Endothelial cell of umbilical vein (primary cell): ENCODE results near the gene NR1H4. TPM values are rescaled to one million over a fixed set of nuclear protein-coding genes. Genes with fewer than 3 reads are reported as not detected.

ENCODE experiments used
- BruUV-seq: library from RNA; stranded (reverse); fragments of 400-500 nt; replicated peaks from 2 replicates; lab custom pipeline; 2021; lab: Mats Ljungman, UMichigan
- CTCF ChIA-PET: fragments of 300-600, 350-600 bp; sonication (Branson Sonifier 250); formaldehyde crosslinking; loops from one replicate; lab custom pipeline; 2021; ENCODE audit warnings: antibody characterized with exemption, inconsistent platforms; lab: Charles Lee
- POLR2A ChIA-PET: fragments of 300-600, 350-600 bp; sonication (Branson Sonifier 250); formaldehyde crosslinking; loops from one replicate; lab custom pipeline; 2021; ENCODE audit warnings: antibody characterized with exemption, inconsistent platforms; lab: Charles Lee
- DNase-seq: peaks from one replicate; pipeline ENCODE4 v3.0.0-alpha.2; 2011; ENCODE audit warnings: low read depth, low spot score
- FAIRE-seq: peaks from 2 replicates; lab custom pipeline; 2011; peaks lifted over from hg19 to GRCh38; lab: Jason Lieb, UNC
- H2AFZ ChIP-seq: 2 replicates; pipeline ENCODE4 v1.6.0; 2012; ENCODE audit warnings: low read depth, low read length, control low read depth, inconsistent platforms
- H3K27ac ChIP-seq: 2 replicates; pipeline ENCODE4 v1.5.1; 2011; ENCODE audit warnings: low read depth, mild to moderate bottlenecking, control low read depth, low read length, moderate library complexity; ENCODE audit not compliant: insufficient read depth
- H3K27me3 ChIP-seq, 2 experiments: 2 replicates each; pipeline versions ENCODE4 v1.6.0 to v1.6.1; 2011; ENCODE audit warnings: low read length in 2 of 2, mixed read lengths in 1 of 2; ENCODE audit not compliant: control insufficient read depth in 2 of 2, insufficient read depth in 2 of 2
- H3K36me3 ChIP-seq, 2 experiments: 2 replicates in 1 of 2; 3 replicates in 1 of 2; pipeline ENCODE4 v1.5.1; 2011; ENCODE audit warnings: low read length in 2 of 2, mild to moderate bottlenecking in 1 of 2, moderate library complexity in 1 of 2; ENCODE audit not compliant: control insufficient read depth in 2 of 2, insufficient read depth in 2 of 2; ENCODE audit errors: extremely low read depth in 1 of 2
- H3K4me1 ChIP-seq: 3 replicates; pipeline ENCODE4 v1.5.1; 2011; ENCODE audit warnings: mild to moderate bottlenecking, low read length; ENCODE audit not compliant: control insufficient read depth, insufficient read depth; ENCODE audit errors: extremely low read depth
- H3K4me2 ChIP-seq: 2 replicates; pipeline ENCODE4 v1.6.1; 2011; ENCODE audit warnings: low read length, control low read depth, mixed read lengths; ENCODE audit not compliant: insufficient read depth
- H3K4me3 ChIP-seq, 3 experiments: fragments of 200-600 bp in 1 of 3; sonication (generic), shearing (Covaris generic) in 1 of 3; replicated peaks in 1 of 3; 2 replicates each; pipeline ENCODE4 v1.5.1; 2011 to 2016; ENCODE audit warnings: control low read depth in 3 of 3, low read length in 3 of 3, mild to moderate bottlenecking in 2 of 3, inconsistent platforms in 1 of 3, low read depth in 1 of 3, moderate library complexity in 1 of 3; ENCODE audit not compliant: insufficient read depth in 1 of 3
- H3K79me2 ChIP-seq: 2 replicates; pipeline ENCODE4 v1.6.0; 2012; ENCODE audit warnings: low read length, inconsistent platforms; ENCODE audit not compliant: control insufficient read depth, insufficient read depth
- H3K9ac ChIP-seq: replicated peaks from 2 replicates; pipeline ENCODE3; 2011; ENCODE audit warnings: low read length, control low read depth; ENCODE audit not compliant: insufficient read depth; ENCODE audit errors: extremely low read depth
- H3K9me1 ChIP-seq: replicated peaks from 3 replicates; pipeline ENCODE4 v1.6.0; 2011; ENCODE audit warnings: mild to moderate bottlenecking, low read length; ENCODE audit not compliant: control insufficient read depth, insufficient read depth; ENCODE audit errors: extremely low read depth
- H3K9me3 ChIP-seq: replicated peaks from 2 replicates; pipeline ENCODE4 v1.5.1; 2012; ENCODE audit warnings: low read length, inconsistent platforms; ENCODE audit not compliant: control insufficient read depth, insufficient read depth
- H4K20me1 ChIP-seq: replicated peaks from 2 replicates; pipeline ENCODE3; 2011; ENCODE audit warnings: mild to moderate bottlenecking, low read length; ENCODE audit not compliant: control insufficient read depth, insufficient read depth; ENCODE audit errors: extremely low read depth
- CTCF ChIP-seq, 2 donors: IDR thresholded peaks; 1 replicate in 1 of 2; 2 replicates in 1 of 2; pipeline ENCODE4 v1.5.1; 2011; ENCODE audit warnings: low read length in 2 of 2, mild to moderate bottlenecking in 2 of 2, moderate library complexity in 2 of 2, control low read depth in 1 of 2, inconsistent platforms in 1 of 2, low read depth in 1 of 2; ENCODE audit not compliant: insufficient read depth in 1 of 2; ENCODE audit errors: extremely low read depth in 1 of 2
- EZH2 ChIP-seq: IDR thresholded peaks from 2 replicates; pipeline ENCODE4 v1.6.1; 2012; ENCODE audit warnings: borderline replicate concordance, low read depth, mild to moderate bottlenecking, moderate library complexity, low read length, inconsistent platforms; ENCODE audit not compliant: severe bottlenecking
- FOS ChIP-seq: IDR thresholded peaks from 2 replicates; pipeline ENCODE4 v1.6.1; 2011; ENCODE audit warnings: mild to moderate bottlenecking, low read length, moderate library complexity, borderline replicate concordance; ENCODE audit not compliant: insufficient read depth
- GATA2 ChIP-seq: IDR thresholded peaks from 2 replicates; pipeline ENCODE4 v1.7.0; 2011; ENCODE audit warnings: low read depth, mild to moderate bottlenecking, moderate library complexity, mixed read lengths, low read length; ENCODE audit not compliant: insufficient read length, insufficient read depth
- JUN ChIP-seq: IDR thresholded peaks from 2 replicates; pipeline ENCODE4 v1.6.1; 2011; ENCODE audit warnings: borderline replicate concordance, low read depth; ENCODE audit not compliant: insufficient read length, insufficient read depth
- MAX ChIP-seq: IDR thresholded peaks from 2 replicates; pipeline ENCODE4 v1.6.1; 2011; ENCODE audit not compliant: insufficient read depth, insufficient read length
- MYC ChIP-seq: IDR thresholded peaks from one replicate; pipeline ENCODE4 v1.6.1; 2011; ENCODE audit warnings: mild to moderate bottlenecking, low read depth, low read length
- POLR2A ChIP-seq: IDR thresholded peaks from 2 replicates; pipeline ENCODE4 v1.6.1; 2012; ENCODE audit warnings: low read depth, mild to moderate bottlenecking, control low read depth, low read length
- POLR2AphosphoS5 ChIP-seq: IDR thresholded peaks from 2 replicates; pipeline ENCODE4 v1.6.1; 2012; ENCODE audit warnings: low read depth, mild to moderate bottlenecking, control low read depth, low read length, moderate library complexity; ENCODE audit not compliant: insufficient read depth
- dilution Hi-C: fragments of 300-500 bp; cut with MboI; formaldehyde crosslinking; loops from one replicate; pipeline ENCODE4 v1.15.0; 2019; ENCODE audit warnings: low sequenced_read_pairs; ENCODE audit not compliant: extremely low pct_ligation_motif_present
- intact Hi-C: fragments of 100-400 bp; cut with micrococcal nuclease; formaldehyde crosslinking; loops from one replicate; pipeline ENCODE4 v1.10.0; 2022
- polyA plus RNA-seq, 4 experiments: library from polyadenylated mRNA; depleted of rRNA in 3 of 4; stranded (reverse) in 3 of 4; unstranded in 1 of 4; fragments of >200 nt; gene quantifications; 2 replicates each; pipeline versions ENCODE4 v1.2.1 to v1.2.3, GENCODE V29; 2011 to 2012; ENCODE audit warnings: missing spikeins in 1 of 4
- total RNA-seq: library from RNA; stranded (reverse); gene quantifications from 2 replicates; pipeline ENCODE4 v1.2.3, GENCODE V29; 2021

NR1H4 gene
- total and polyA plus RNA-seq, 2 donors (not counting 3 experiments of a cell fraction or from before 2014, with no cell fraction given), result not detected

- no peak overlapping the region for H3K9ac ChIP-seq
- H3K79me2 ChIP-seq, result peaks cover 90% of the 10 kb centered on the region
- H3K9me3 ChIP-seq, result no peaks in the 10 kb centered on the region
- DNase-seq (no peak), FAIRE-seq (no peak)
- no peaks in the 10 kb centered on the region for H3K27me3 ChIP-seq
- no peaks in the 10 kb centered on the region for H4K20me1 ChIP-seq
- H3K4me2 ChIP-seq, result no peak overlapping the region
- no TSS peak for BruUV-seq
- no peaks in the 10 kb centered on the region for H3K9me1 ChIP-seq
- ChIA-PET POLR2A (no interaction called here), CTCF (interaction anchor here (0.6 kb wide), 1 partner anchor 83 kb away, joined by 4 read pairs; no protein-coding TSS in a partner anchor)
- H3K4me1 ChIP-seq, result peaks cover 33% of the 10 kb centered on the region
- peaks cover 0 to 4% of the 10 kb centered on the region in 2 experiments for H3K36me3 ChIP-seq
- no peak overlapping the region for H2AFZ ChIP-seq
- H3K27ac ChIP-seq, result no peak overlapping the region
- dilution Hi-C loops, result no loop called here
- H3K4me3 ChIP-seq, result no peak overlapping the region
- TF ChIP-seq FOS (no peak), EZH2 (no peak), JUN (no peak), MYC (no peak), CTCF (IDR thresholded peaks at IDR 0.05; ENCODE audit: extremely low read depth in 1 of 2, insufficient read depth in 1 of 2, low read depth in 1 of 2, low read length in 2 of 2) (no peak), MAX (no peak), POLR2A (no peak), POLR2AphosphoS5 (no peak), GATA2 (no peak)
- intact Hi-C loops, result loop anchor here (10.0 kb wide), 1 partner anchor 1115 kb away; the partner anchor contains the start of gene CHPT1
Observed at GRCh38 chr12:100579844-100580243, 106.2 kb downstream of the NR1H4 start.
